Pancreas (tissue), 10 donors: ENCODE measurements around the gene MTR. TPM values are rescaled to one million over a fixed set of nuclear protein-coding genes. Genes with fewer than 3 reads are reported as not detected.

Experiments
- ATAC-seq, 4 donors: fragments of 200-7000 bp; cut with Tn5 transposase; one replicate each; pipeline versions ENCODE4 v1.8.0 to v1.9.1; 2020; ENCODE audit warnings: mild to moderate bottlenecking in 4 of 4, moderate library complexity in 4 of 4
- DNase-seq, 6 donors: peaks; one replicate each; pipeline ENCODE4 v3.0.0-alpha.2; 2020
- FAIRE-seq: peaks from 2 replicates; lab custom pipeline; 2012; peaks lifted over from hg19 to GRCh38; lab: Jason Lieb, UNC
- H3K27ac ChIP-seq, 4 donors: fragments of 200-600 bp; sonication (generic); 1 replicate in 3 of 4; 2 replicates in 1 of 4; pipeline versions ENCODE4 v1.5.0 to v1.8.0; 2020
- H3K27me3 ChIP-seq, 4 donors: fragments of 200-600 bp; one replicate each; pipeline ENCODE4 v1.8.0; 2021
- H3K36me3 ChIP-seq, 3 donors: fragments of 200-600 bp; sonication (generic) in 1 of 3; one replicate each; pipeline versions ENCODE4 v1.5.0 to v1.8.0; 2020 to 2021
- H3K4me1 ChIP-seq, 3 donors: fragments of 200-600 bp; one replicate each; pipeline ENCODE4 v1.8.0; 2021
- H3K4me3 ChIP-seq, 4 donors: fragments of 200-600 bp; sonication (generic) in 2 of 4; one replicate each; pipeline versions ENCODE4 v1.5.0 to v1.8.0; 2020 to 2021
- H3K9me3 ChIP-seq, 4 donors: fragments of 200-600 bp; one replicate each; pipeline ENCODE4 v1.8.0; 2021
- CTCF ChIP-seq, 4 donors: fragments of 200-600 bp; sonication (generic) in 3 of 4; IDR thresholded peaks; one replicate each; pipeline versions ENCODE4 v1.5.0 to v1.8.0; 2021; ENCODE audit warnings: antibody characterized with exemption in 4 of 4
- WGBS, 2 donors: extraction: QIAGEN DNeasy Blood & Tissue Kit; methylation state at CpG; one replicate each; pipeline ENCODE4 v1.1.7; 2013; 5-methylcytosine and 5-hydroxymethylcytosine counted together
- intact Hi-C, 3 donors: fragments of 100-400 bp; cut with DNase I; formaldehyde crosslinking; loops; one replicate each; pipeline versions ENCODE4 v1.11.1 to v1.14.2; 2022
- polyA plus RNA-seq, 2 donors: library from polyadenylated mRNA; stranded (reverse); fragments of 200-250 nt; gene quantifications; one replicate each; pipeline ENCODE4 v1.2.3, GENCODE V29; 2013
- total RNA-seq, 6 donors: library from RNA; stranded (reverse); fragmentation: NEBNext Ultra II Directional in 4 of 6; extraction: Animal tissue kit (Norgen Biotek cat#: 25700) in 4 of 6; gene quantifications; one replicate each; pipeline versions ENCODE4 v1.2.1 to v1.2.4, GENCODE V29; 2021 to 2023
- donor health status: healthy with polysubstance abuse.
- donor health status: DM: no; HTN: no; CAD: no; lungs with moderate emphysema.
- donor health status: DM: no; HTN: no; CAD: no.
- donor health status: control.
- donor health status: control.
- donor health status: Bipolar disorder and iron deficiency.
- donor health status: DM: yes; HTN: yes; CAD: no.
- donor health status: DM: no; HTN: no; CAD: no.
- donor health status: DM: no; HTN: no; CAD: no.
- donor health status: DM: yes; HTN: yes; CAD: no.

The MTR gene
- total and polyA plus RNA-seq, 8 donors = 8.1 to 29.1 (median 24.3) TPM

- Histone ChIP-seq H3K27me3 (no peaks in the 10 kb centered on the region), H3K27ac (no peak overlapping the region), H3K4me1 (no peaks in the 10 kb centered on the region), H3K36me3 (no peaks in the 10 kb centered on the region), H3K4me3 (no peak overlapping the region), H3K9me3 (no peaks in the 10 kb centered on the region)
- DNase-seq = no peak
- 81 to 89% methylated on average over 2 of the region's 2 CpGs for WGBS, 2 donors
- TF ChIP-seq CTCF (IDR thresholded peaks at IDR 0.05) = no peak
- intact Hi-C loops = no loop called here
- ATAC-seq = no peak
- FAIRE-seq = no peak
Observed at GRCh38 chr1:236914375-236914774, 119.3 kb downstream of the MTR start.

GRCh38 chr1:236916131-236916800 lies 121.2 kb downstream of the MTR start:
- Histone ChIP-seq H3K4me1 (no peaks in the 10 kb centered on the region), H3K36me3 (no peaks in the 10 kb centered on the region), H3K4me3 (no peak overlapping the region), H3K27me3 (no peaks in the 10 kb centered on the region), H3K27ac (no peak overlapping the region), H3K9me3 (no peaks in the 10 kb centered on the region)
- ATAC-seq = no peak
- no peak for DNase-seq
- TF ChIP-seq CTCF (IDR thresholded peaks at IDR 0.05) = no peak
- intact Hi-C loops = no loop called here
- WGBS, 2 donors = 94 to 96% methylated on average over 5 of the region's 5 CpGs
- no peak for FAIRE-seq

GRCh38 chr1:236917448-236917847 lies 122.4 kb downstream of the MTR start:
- 100% methylated on average over 1 of the region's 1 CpG for WGBS, 2 donors
- Histone ChIP-seq H3K4me1 (no peaks in the 10 kb centered on the region), H3K27me3 (no peaks in the 10 kb centered on the region), H3K36me3 (no peaks in the 10 kb centered on the region), H3K4me3 (no peak overlapping the region), H3K27ac (no peak overlapping the region), H3K9me3 (no peaks in the 10 kb centered on the region)
- no peak for FAIRE-seq
- DNase-seq = no peak
- ATAC-seq = no peak
- no peak for TF ChIP-seq CTCF (IDR thresholded peaks at IDR 0.05)
- intact Hi-C loops = no loop called here

- H3K36me3 ChIP-seq = no peaks in the 10 kb centered on the region
- H3K9me3 ChIP-seq = no peaks in the 10 kb centered on the region
- no peak overlapping the region for H3K4me3 ChIP-seq
- FAIRE-seq = no peak
- TF ChIP-seq CTCF (IDR thresholded peaks at IDR 0.05) = no peak
- H3K27me3 ChIP-seq = no peaks in the 10 kb centered on the region
- no peak for ATAC-seq
- WGBS, 2 donors = 85 to 93% methylated on average over 3 of the region's 3 CpGs
- H3K4me1 ChIP-seq = no peaks in the 10 kb centered on the region
- no peak overlapping the region for H3K27ac ChIP-seq
- DNase-seq = no peak
- intact Hi-C loops = no loop called here
Observed at GRCh38 chr1:236920286-236920894, 125.3 kb downstream of the MTR start.

- ATAC-seq (no peak), FAIRE-seq (no peak), DNase-seq (no peak)
- no peak overlapping the region for H3K27ac ChIP-seq
- no peaks in the 10 kb centered on the region for H3K9me3 ChIP-seq
- no peaks in the 10 kb centered on the region for H3K36me3 ChIP-seq
- no peaks in the 10 kb centered on the region for H3K4me1 ChIP-seq
- no peak overlapping the region for H3K4me3 ChIP-seq
- WGBS, 2 donors = 96% methylated on average over 3 of the region's 3 CpGs
- H3K27me3 ChIP-seq = no peaks in the 10 kb centered on the region
- intact Hi-C loops = no loop called here
- no peak for TF ChIP-seq CTCF (IDR thresholded peaks at IDR 0.05)
Observed at GRCh38 chr1:236921610-236922009, 126.5 kb downstream of the MTR start.
